HCT116 (cell line): ENCODE measurements around the gene ABHD2. TPM values are rescaled to one million over a fixed set of nuclear protein-coding genes. Genes with fewer than 3 reads are reported as not detected.

Experiments used
- ATAC-seq: fragments of 200-7000 bp; cut with Tn5 transposase; 2 replicates; pipeline ENCODE4 v1.9.1; 2020; ENCODE audit warnings: mild to moderate bottlenecking, moderate library complexity
- BruUV-seq: library from RNA; stranded (reverse); fragments of 400-500 nt; replicated peaks from 2 replicates; lab custom pipeline; 2021; lab: Mats Ljungman, UMichigan
- CTCF ChIA-PET: fragments of 300-600 bp; sonication (Branson Sonifier 250); formaldehyde crosslinking; loops from one replicate; lab custom pipeline; 2021; ENCODE audit warnings: antibody characterized with exemption; lab: Charles Lee
- POLR2A ChIA-PET: fragments of 300-600, 350-600 bp; sonication (Branson Sonifier 250); formaldehyde crosslinking; loops from one replicate; lab custom pipeline; 2021; ENCODE audit warnings: antibody characterized with exemption; lab: Charles Lee
- RAD21 ChIA-PET, 2 experiments: fragments of 300-600 bp; sonication (Branson Sonifier 250); formaldehyde crosslinking; loops; one replicate each; lab custom pipeline; 2023; ENCODE audit warnings: low total read pairs in 2 of 2; ENCODE audit not compliant: uncharacterized antibody in 2 of 2, unreplicated experiment in 2 of 2, low non-redundant PET in 1 of 2; lab: Charles Lee
- DNase-seq: peaks from one replicate; pipeline ENCODE4 v3.0.0-alpha.2; 2010; ENCODE audit warnings: low read depth, low spot score
- H2AFZ ChIP-seq: fragments of 200-600 bp; shearing (Covaris generic), sonication (generic); 2 replicates; pipeline ENCODE4 v1.6.1; 2017; ENCODE audit warnings: low read depth, mixed run types, mixed read lengths, antibody characterized with exemption, low read length; ENCODE audit not compliant: poor library complexity, severe bottlenecking
- H3K27ac ChIP-seq: 2 replicates; pipeline ENCODE4 v1.5.1; 2012; ENCODE audit warnings: low read depth, low read length
- H3K27me3 ChIP-seq: fragments of 200-600 bp; sonication (generic); 2 replicates; pipeline ENCODE4 v1.6.1; 2016; ENCODE audit warnings: mixed run types, low read length, mixed read lengths; ENCODE audit not compliant: insufficient read depth
- H3K36me3 ChIP-seq, 2 experiments: fragments of 200-500 bp in 1 of 2; fragments of 200-600 bp in 1 of 2; sonication (Bioruptor generic) in 1 of 2; sonication (generic) in 1 of 2; 2 replicates each; pipeline versions ENCODE4 v1.5.1 to v1.6.1; 2014 to 2016; ENCODE audit warnings: low read length in 2 of 2, inconsistent platforms in 1 of 2, mixed read lengths in 1 of 2, mixed run types in 1 of 2; ENCODE audit not compliant: insufficient read depth in 2 of 2, control insufficient read depth in 1 of 2
- H3K4me1 ChIP-seq, 2 experiments: fragments of 200-600 bp in 1 of 2; sonication (generic) in 1 of 2; 2 replicates each; pipeline versions ENCODE4 v1.5.1 to v1.6.1; 2012 to 2017; ENCODE audit warnings: low read length in 2 of 2, inconsistent platforms in 1 of 2, mild to moderate bottlenecking in 1 of 2, mixed read lengths in 1 of 2, mixed run types in 1 of 2, moderate library complexity in 1 of 2; ENCODE audit not compliant: insufficient read depth in 2 of 2, control insufficient read depth in 1 of 2
- H3K4me2 ChIP-seq: fragments of 200-600 bp; sonication (generic); 2 replicates; pipeline ENCODE4 v1.6.1; 2017; ENCODE audit warnings: mixed run types, low read length, mixed read lengths
- H3K4me3 ChIP-seq, 2 experiments: fragments of 200-600 bp in 1 of 2; sonication (generic) in 1 of 2; replicated peaks in 1 of 2; 2 replicates each; pipeline ENCODE4 v1.5.1; 2011 to 2016; ENCODE audit warnings: low read length in 2 of 2, control low read depth in 1 of 2, low read depth in 1 of 2, mild to moderate bottlenecking in 1 of 2, mixed read lengths in 1 of 2, mixed run types in 1 of 2
- H3K79me2 ChIP-seq: fragments of 200-600 bp; sonication (generic); 2 replicates; pipeline ENCODE4 v1.6.1; 2017; ENCODE audit warnings: mild to moderate bottlenecking, mixed run types, low read length, moderate library complexity, mixed read lengths; ENCODE audit not compliant: insufficient read depth
- H3K9ac ChIP-seq: fragments of 200-600 bp; sonication (generic); 2 replicates; pipeline ENCODE4 v1.6.1; 2016; ENCODE audit warnings: low read length, mixed read lengths
- H3K9me2 ChIP-seq: fragments of 200-600 bp; sonication (generic), shearing (Covaris generic); 2 replicates; pipeline ENCODE4 v1.6.1; 2017; ENCODE audit warnings: mixed run types, mild to moderate bottlenecking, moderate library complexity; ENCODE audit not compliant: insufficient read depth
- H3K9me3 ChIP-seq, 2 experiments: fragments of 200-500 bp in 1 of 2; fragments of 200-600 bp in 1 of 2; sonication (Bioruptor generic) in 1 of 2; sonication (generic) in 1 of 2; 2 replicates each; pipeline ENCODE4 v1.6.1; 2014 to 2017; ENCODE audit warnings: low read length in 2 of 2, mixed read lengths in 2 of 2, inconsistent platforms in 1 of 2, low read depth in 1 of 2, mild to moderate bottlenecking in 1 of 2, mixed run types in 1 of 2, moderate library complexity in 1 of 2; ENCODE audit not compliant: control insufficient read depth in 1 of 2, insufficient read depth in 1 of 2
- H4K20me1 ChIP-seq: fragments of 200-600 bp; sonication (generic), shearing (Covaris generic); 2 replicates; pipeline ENCODE4 v1.6.1; 2017; ENCODE audit warnings: mixed run types, mild to moderate bottlenecking, moderate library complexity; ENCODE audit not compliant: insufficient read depth
- ATF3 ChIP-seq: IDR thresholded peaks from 2 replicates; pipeline ENCODE4 v1.6.1; 2012
- ELF1 ChIP-seq: IDR thresholded peaks from 2 replicates; pipeline ENCODE4 v1.6.1; 2012; ENCODE audit warnings: low read depth, borderline replicate concordance
- FOSL1 ChIP-seq: IDR thresholded peaks from 2 replicates; pipeline ENCODE4 v1.6.1; 2012; ENCODE audit warnings: low read depth
- MAX ChIP-seq: IDR thresholded peaks from 2 replicates; pipeline ENCODE4 v1.6.1; 2012
- POLR2A ChIP-seq: IDR thresholded peaks from 2 replicates; pipeline ENCODE4 v1.7.0; 2011; ENCODE audit warnings: borderline replicate concordance; ENCODE audit not compliant: insufficient read depth, insufficient read length; ENCODE audit errors: extremely low read depth
- POLR2AphosphoS5 ChIP-seq: IDR thresholded peaks from 2 replicates; pipeline ENCODE4 v1.6.1; 2011; ENCODE audit warnings: mild to moderate bottlenecking, low read depth, low read length, moderate library complexity
- RAD21 ChIP-seq: IDR thresholded peaks from 2 replicates; pipeline ENCODE4 v1.6.1; 2012; ENCODE audit warnings: low read depth, mild to moderate bottlenecking
- SIN3A ChIP-seq: IDR thresholded peaks from 2 replicates; pipeline ENCODE4 v1.6.1; 2012; ENCODE audit warnings: low read depth
- SP1 ChIP-seq: IDR thresholded peaks from 2 replicates; pipeline ENCODE4 v1.6.1; 2012; ENCODE audit warnings: low read depth
- TCF7L2 ChIP-seq: IDR thresholded peaks from 2 replicates; pipeline ENCODE4 v1.7.0; 2011; ENCODE audit warnings: borderline replicate concordance, inconsistent platforms; ENCODE audit not compliant: insufficient read depth, insufficient read length; ENCODE audit errors: extremely low read depth
- YY1 ChIP-seq: IDR thresholded peaks from 2 replicates; pipeline ENCODE4 v1.6.1; 2011; ENCODE audit warnings: low read length, low read depth, moderate library complexity, mild to moderate bottlenecking; ENCODE audit not compliant: insufficient replicate concordance; ENCODE audit errors: extremely low read depth
- ZNF274 ChIP-seq: fragments of 200-500 bp; sonication (Bioruptor generic); IDR thresholded peaks from 2 replicates; pipeline ENCODE4 v1.6.1; 2014; ENCODE audit warnings: mild to moderate bottlenecking, low read depth, low read length, inconsistent platforms
- intact Hi-C: fragments of 100-400 bp; cut with micrococcal nuclease; formaldehyde crosslinking; loops from 2 replicates; pipeline ENCODE4 v1.10.0; 2022
- total RNA-seq: library from RNA; stranded (reverse); gene quantifications from one replicate; pipeline ENCODE4 v1.2.1, GENCODE V29; 2021; ENCODE audit not compliant: unreplicated experiment
- TF ChIP-seq, protein P1 (sequence below): IDR thresholded peaks from 2 replicates; pipeline ENCODE4 v1.6.1; 2011; ENCODE audit warnings: mild to moderate bottlenecking, low read length, moderate library complexity; ENCODE audit not compliant: insufficient replicate concordance; ENCODE audit errors: extremely low read depth

The ABHD2 gene
- total RNA-seq, 1 experiment from 2014 or later = 40.8 TPM

DNA sequence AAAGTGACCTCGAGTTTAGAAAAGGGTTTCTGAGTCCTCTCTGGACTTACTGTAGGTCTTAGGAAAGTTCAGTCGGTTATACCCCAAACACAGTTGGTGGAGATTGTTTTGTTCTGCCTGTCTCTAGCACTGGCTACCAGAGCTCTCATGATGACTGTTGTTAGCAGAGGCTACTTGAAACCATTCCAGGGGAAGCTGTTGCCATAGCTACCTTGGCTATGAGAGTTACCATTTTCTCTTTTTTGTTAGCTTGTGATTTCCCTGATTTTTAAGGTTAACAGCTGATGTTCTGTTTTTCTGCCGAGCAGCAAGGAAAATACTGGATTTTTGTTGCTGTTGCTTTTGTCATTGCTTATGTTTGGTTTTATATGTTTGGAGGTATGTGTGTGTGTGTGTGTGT lies 26.7 kb downstream of the ABHD2 start:
- POLR2A ChIA-PET = interaction anchor here (1.1 kb wide), 1 partner anchor 27 kb away, joined by 3 read pairs; the partner anchor contains the start of gene ABHD2
- RAD21 ChIA-PET = no interaction called here
- Histone ChIP-seq H3K36me3 (no peaks in the 10 kb centered on the region), H3K9ac (no peak overlapping the region), H3K27me3 (no peaks in the 10 kb centered on the region), H3K9me2 (no peaks in the 10 kb centered on the region), H3K79me2 (no peaks in the 10 kb centered on the region), H3K4me2 (no peak overlapping the region), H4K20me1 (no peaks in the 10 kb centered on the region; the same call in 1 of the 2 replicates), H2AFZ (no peak overlapping the region), H3K4me1 (peaks cover 24 to 29% of the 10 kb centered on the region in 2 experiments), H3K27ac (no peak overlapping the region), H3K4me3 (no peak overlapping the region), H3K9me3 (no peaks in the 10 kb centered on the region)
- DNase-seq (no peak), ATAC-seq (no peak)
- intact Hi-C loops = no loop called here
- BruUV-seq = no TSS peak
- TF ChIP-seq POLR2AphosphoS5 = no peak
- TF ChIP-seq, all 23 proteins: peak for 0
- CTCF ChIA-PET = interaction anchor here (1.1 to 1.2 kb wide), 2 partner anchors 15 to 57 kb away, joined by 3 to 4 read pairs; no protein-coding TSS in a partner anchor

- Histone ChIP-seq H3K9me2 (no peaks in the 10 kb centered on the region), H3K9ac (no peak overlapping the region), H4K20me1 (no peaks in the 10 kb centered on the region; the same call in 1 of the 2 replicates), H3K4me2 (no peak overlapping the region), H3K36me3 (no peaks in the 10 kb centered on the region), H3K4me3 (no peak overlapping the region), H3K9me3 (no peaks in the 10 kb centered on the region), H3K27ac (no peak overlapping the region), H3K79me2 (no peaks in the 10 kb centered on the region), H3K4me1 (peaks cover 24 to 29% of the 10 kb centered on the region in 2 experiments), H3K27me3 (no peaks in the 10 kb centered on the region)
- ChIA-PET CTCF (interaction anchor here (1.2 kb wide), 2 partner anchors 11 to 58 kb away, joined by 3 read pairs; no protein-coding TSS in a partner anchor), RAD21 (no interaction called here)
- no peak for DNase-seq
- BruUV-seq = no TSS peak
- intact Hi-C loops = no loop called here
- TF ChIP-seq ATF3 = no peak
- no peak for TF ChIP-seq YY1
- no peak for TF ChIP-seq MAX
- no peak for TF ChIP-seq RAD21
- TF ChIP-seq SP1 = no peak
- TF ChIP-seq POLR2A = no peak
- no peak for TF ChIP-seq TCF7L2
- TF ChIP-seq ELF1 = no peak
- TF ChIP-seq ZNF274 = no peak
- TF ChIP-seq SIN3A = no peak
- TF ChIP-seq, protein P1, sequence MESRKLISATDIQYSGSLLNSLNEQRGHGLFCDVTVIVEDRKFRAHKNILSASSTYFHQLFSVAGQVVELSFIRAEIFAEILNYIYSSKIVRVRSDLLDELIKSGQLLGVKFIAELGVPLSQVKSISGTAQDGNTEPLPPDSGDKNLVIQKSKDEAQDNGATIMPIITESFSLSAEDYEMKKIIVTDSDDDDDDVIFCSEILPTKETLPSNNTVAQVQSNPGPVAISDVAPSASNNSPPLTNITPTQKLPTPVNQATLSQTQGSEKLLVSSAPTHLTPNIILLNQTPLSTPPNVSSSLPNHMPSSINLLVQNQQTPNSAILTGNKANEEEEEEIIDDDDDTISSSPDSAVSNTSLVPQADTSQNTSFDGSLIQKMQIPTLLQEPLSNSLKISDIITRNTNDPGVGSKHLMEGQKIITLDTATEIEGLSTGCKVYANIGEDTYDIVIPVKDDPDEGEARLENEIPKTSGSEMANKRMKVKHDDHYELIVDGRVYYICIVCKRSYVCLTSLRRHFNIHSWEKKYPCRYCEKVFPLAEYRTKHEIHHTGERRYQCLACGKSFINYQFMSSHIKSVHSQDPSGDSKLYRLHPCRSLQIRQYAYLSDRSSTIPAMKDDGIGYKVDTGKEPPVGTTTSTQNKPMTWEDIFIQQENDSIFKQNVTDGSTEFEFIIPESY = no peak
- TF ChIP-seq FOSL1 = no peak
- TF ChIP-seq, all 23 proteins: peak for 0
- POLR2A ChIA-PET = no interaction called here
- no peak overlapping the region for H2AFZ ChIP-seq
- no peak for ATAC-seq
Measured at GRCh38 chr15:89115547-89115946, 27.3 kb downstream of the ABHD2 start.
